Prostate gland (tissue), 2 donors: Measurements from ENCODE around the gene TEX9. TPM values are rescaled to one million over a fixed set of nuclear protein-coding genes. Genes with fewer than 3 reads are reported as not detected.
A peak's percentile ranks its signal among the peaks of the same experiment; 100 is the strongest.
"Not testable (repeated sequence)": the region's sequence is repeated elsewhere in the genome, so short reads cannot be mapped to it uniquely, and the experiment has no call there.

Source experiments
- DNase-seq: peaks from one replicate; pipeline ENCODE4 v3.0.0-alpha.2; 2019; ENCODE audit warnings: low spot score
- H3K27ac ChIP-seq, 2 donors: fragments of 200-600 bp; sonication (generic); 2 replicates each; pipeline ENCODE4 v1.5.1; 2017 to 2019
- H3K27me3 ChIP-seq: fragments of 200-600 bp; sonication (generic); replicated peaks from 2 replicates; pipeline ENCODE4 v1.5.1; 2019; ENCODE audit not compliant: insufficient read depth
- H3K36me3 ChIP-seq, 2 donors: fragments of 200-600 bp; sonication (generic); 1 replicate in 1 of 2; 2 replicates in 1 of 2; pipeline versions ENCODE4 v1.5.1 to v1.8.1; 2017 to 2019
- H3K4me1 ChIP-seq: fragments of 200-600 bp; sonication (generic); replicated peaks from 2 replicates; pipeline ENCODE4 v1.5.1; 2019
- H3K4me3 ChIP-seq, 2 donors: fragments of 200-600 bp; sonication (generic); 2 replicates each; pipeline ENCODE4 v1.5.1; 2017 to 2019
- H3K9me3 ChIP-seq: fragments of 200-600 bp; sonication (generic); 2 replicates; pipeline ENCODE4 v1.5.1; 2017
- POLR2A ChIP-seq: fragments of 450-650 bp; IDR thresholded peaks from one replicate; pipeline ENCODE4 v1.6.1; 2016; ENCODE audit warnings: antibody characterized with exemption, mild to moderate bottlenecking
- POLR2AphosphoS5 ChIP-seq: sonication (generic); formaldehyde crosslinking; IDR thresholded peaks from one replicate; pipeline ENCODE4 v1.6.1; 2017; ENCODE audit warnings: antibody characterized with exemption
- WGBS: methylation state at CpG from one replicate; pipeline ENCODE4 v1.1.5; 2018; 5-methylcytosine and 5-hydroxymethylcytosine counted together
- intact Hi-C: fragments of 100-400 bp; cut with DNase I; formaldehyde crosslinking; loops from one replicate; pipeline ENCODE4 v1.14.2; 2022
- total RNA-seq, 2 donors: library from RNA; depleted of rRNA; stranded (reverse); fragments of >200 nt; gene quantifications; one replicate each; pipeline ENCODE4 v1.1.0, GENCODE V29; 2016
- TF ChIP-seq, protein P1 (sequence below), 4 experiments: fragments of 200-600 bp in 2 of 4; fragments of 450-650 bp in 2 of 4; sonication (generic) in 2 of 4; IDR thresholded peaks; 1 replicate in 3 of 4; 2 replicates in 1 of 4; pipeline ENCODE4 v1.5.1; 2016 to 2019; ENCODE audit warnings: antibody characterized with exemption in 4 of 4, mild to moderate bottlenecking in 2 of 4, moderate library complexity in 2 of 4

The TEX9 gene
- 1 to 10 TPM; 8.7 to 9.4 TPM for total RNA-seq

GRCh38 chr15:56365075-56365711, at the start of gene TEX9:
Gene TEX9, plus strand, starts transcription at chr15:56365426. Its CDS starts 25 bp downstream, at chr15:56365451.
- DNase-seq = peak; percentile 82
- no peaks in the 10 kb centered on the region for H3K4me1 ChIP-seq
- no peaks in the 10 kb centered on the region for H3K9me3 ChIP-seq
- H3K27ac ChIP-seq = peak within 1 kb of the TSS in 1 of 2 donors; percentile 23
- TF ChIP-seq POLR2A (peak; percentile 27), POLR2AphosphoS5 (peak; percentile 54)
- TF ChIP-seq, protein P1, sequence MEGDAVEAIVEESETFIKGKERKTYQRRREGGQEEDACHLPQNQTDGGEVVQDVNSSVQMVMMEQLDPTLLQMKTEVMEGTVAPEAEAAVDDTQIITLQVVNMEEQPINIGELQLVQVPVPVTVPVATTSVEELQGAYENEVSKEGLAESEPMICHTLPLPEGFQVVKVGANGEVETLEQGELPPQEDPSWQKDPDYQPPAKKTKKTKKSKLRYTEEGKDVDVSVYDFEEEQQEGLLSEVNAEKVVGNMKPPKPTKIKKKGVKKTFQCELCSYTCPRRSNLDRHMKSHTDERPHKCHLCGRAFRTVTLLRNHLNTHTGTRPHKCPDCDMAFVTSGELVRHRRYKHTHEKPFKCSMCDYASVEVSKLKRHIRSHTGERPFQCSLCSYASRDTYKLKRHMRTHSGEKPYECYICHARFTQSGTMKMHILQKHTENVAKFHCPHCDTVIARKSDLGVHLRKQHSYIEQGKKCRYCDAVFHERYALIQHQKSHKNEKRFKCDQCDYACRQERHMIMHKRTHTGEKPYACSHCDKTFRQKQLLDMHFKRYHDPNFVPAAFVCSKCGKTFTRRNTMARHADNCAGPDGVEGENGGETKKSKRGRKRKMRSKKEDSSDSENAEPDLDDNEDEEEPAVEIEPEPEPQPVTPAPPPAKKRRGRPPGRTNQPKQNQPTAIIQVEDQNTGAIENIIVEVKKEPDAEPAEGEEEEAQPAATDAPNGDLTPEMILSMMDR (IDR thresholded peaks at IDR 0.05) = no peak
- WGBS = under 1% methylated on average over 45 of the region's 45 CpGs
- H3K4me3 ChIP-seq = peak within 1 kb of the TSS; percentile 44 to 48
- H3K27me3 ChIP-seq = no peaks in the 10 kb centered on the region
- intact Hi-C loops = no loop called here
- no peaks in the 10 kb centered on the region for H3K36me3 ChIP-seq

GRCh38 chr15:56316561-56316960, 48.7 kb upstream of the TEX9 start:
- 87% methylated on average over 18 of the region's 18 CpGs for WGBS
- H3K36me3 ChIP-seq, intact Hi-C loops, H3K9me3 ChIP-seq, DNase-seq, H3K4me3 ChIP-seq, H3K27me3 ChIP-seq, H3K27ac ChIP-seq, H3K4me1 ChIP-seq: not testable (repeated sequence)

DNA sequence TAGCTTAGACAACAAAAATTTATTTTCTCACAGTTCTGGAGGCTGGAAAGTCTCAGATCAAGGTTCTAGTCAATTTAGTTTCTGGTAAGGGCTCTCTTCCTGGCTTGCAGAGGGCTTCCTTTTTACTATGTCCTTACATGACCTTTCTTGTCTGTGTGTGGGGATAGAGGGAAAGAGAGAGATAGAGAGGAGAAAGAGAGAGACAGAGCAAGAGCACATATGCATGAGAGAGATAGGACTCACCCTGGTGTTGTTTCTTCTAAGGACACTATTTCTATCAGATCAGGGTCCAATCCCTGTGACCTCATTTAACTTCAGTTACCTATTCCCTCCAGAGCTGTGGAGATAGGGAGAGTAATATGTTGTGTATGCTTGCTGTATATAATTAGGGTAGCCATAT, 44.9 kb upstream of the TEX9 start:
- no peak for TF ChIP-seq POLR2A
- no peak for TF ChIP-seq POLR2AphosphoS5
- TF ChIP-seq, protein P1 (IDR thresholded peaks at IDR 0.05) = no peak
- no peak for DNase-seq
- no peak overlapping the region for H3K27ac ChIP-seq

GRCh38 chr15:56320861-56321260, 44.4 kb upstream of the TEX9 start:
- intact Hi-C loops = no loop called here
- H3K27ac ChIP-seq = no peak overlapping the region
- 53% methylated on average over 3 of the region's 3 CpGs for WGBS
- TF ChIP-seq, protein P1 (IDR thresholded peaks at IDR 0.05) = no peak
- TF ChIP-seq POLR2A = no peak
- no peak for TF ChIP-seq POLR2AphosphoS5
- no peaks in the 10 kb centered on the region for H3K27me3 ChIP-seq
- H3K9me3 ChIP-seq = no peaks in the 10 kb centered on the region
- no peaks in the 10 kb centered on the region for H3K4me1 ChIP-seq
- no peak for DNase-seq
- H3K4me3 ChIP-seq = no peak overlapping the region
- H3K36me3 ChIP-seq = no peaks in the 10 kb centered on the region

More for the DNA sequence above, 44.9 kb upstream of the TEX9 start:
- no peak overlapping the region for H3K4me3 ChIP-seq
- no peaks in the 10 kb centered on the region for H3K36me3 ChIP-seq
- H3K9me3 ChIP-seq = no peaks in the 10 kb centered on the region
- intact Hi-C loops = no loop called here
- no peaks in the 10 kb centered on the region for H3K4me1 ChIP-seq
- H3K27me3 ChIP-seq = no peaks in the 10 kb centered on the region

GRCh38 chr15:56322444-56322843, 42.8 kb upstream of the TEX9 start:
- WGBS = 60% methylated on average over 2 of the region's 2 CpGs
- no peaks in the 10 kb centered on the region for H3K27me3 ChIP-seq
- intact Hi-C loops = no loop called here
- no peak overlapping the region for H3K27ac ChIP-seq
- no peak overlapping the region for H3K4me3 ChIP-seq
- no peak for DNase-seq
- H3K4me1 ChIP-seq = no peaks in the 10 kb centered on the region
- H3K9me3 ChIP-seq = no peaks in the 10 kb centered on the region
- H3K36me3 ChIP-seq = no peaks in the 10 kb centered on the region
- TF ChIP-seq, protein P1 (IDR thresholded peaks at IDR 0.05) = no peak
- TF ChIP-seq POLR2A (no peak), POLR2AphosphoS5 (no peak)
